Suprapubic skin (tissue), 4 donors: ENCODE results near the gene SMYD3. TPM values are rescaled to one million over a fixed set of nuclear protein-coding genes. Genes with fewer than 3 reads are reported as not detected.

Source experiments
- DNase-seq, 2 donors: peaks; one replicate each; pipeline ENCODE4 v3.0.0-alpha.2; 2019; ENCODE audit warnings: low spot score in 2 of 2
- H3K27ac ChIP-seq: fragments of 200-600 bp; sonication (generic); one replicate; pipeline ENCODE4 v1.5.1; 2019
- H3K27me3 ChIP-seq: fragments of 200-600 bp; sonication (generic); one replicate; pipeline ENCODE4 v1.5.1; 2019
- H3K36me3 ChIP-seq: fragments of 200-600 bp; sonication (generic); one replicate; pipeline ENCODE4 v1.5.1; 2019
- H3K4me1 ChIP-seq: fragments of 200-600 bp; sonication (generic); one replicate; pipeline ENCODE4 v1.5.1; 2019
- H3K4me3 ChIP-seq: fragments of 200-600 bp; sonication (generic); one replicate; pipeline ENCODE4 v1.5.1; 2019; ENCODE audit warnings: mild to moderate bottlenecking
- H3K9me3 ChIP-seq: fragments of 200-600 bp; sonication (generic); one replicate; pipeline ENCODE4 v1.5.1; 2019
- EP300 ChIP-seq: sonication (generic); formaldehyde crosslinking; IDR thresholded peaks from one replicate; pipeline ENCODE4 v1.6.1; 2017; ENCODE audit warnings: antibody characterized with exemption
- POLR2A ChIP-seq, 2 donors: fragments of 450-650 bp; IDR thresholded peaks; one replicate each; pipeline ENCODE4 v1.6.1; 2017; ENCODE audit warnings: antibody characterized with exemption in 2 of 2, mild to moderate bottlenecking in 2 of 2, moderate library complexity in 2 of 2
- POLR2AphosphoS5 ChIP-seq, 3 donors: sonication (generic); formaldehyde crosslinking; IDR thresholded peaks; one replicate each; pipeline ENCODE4 v1.6.1; 2017; ENCODE audit warnings: antibody characterized with exemption in 3 of 3
- whole genome bisulfite sequencing: methylation state at CpG from one replicate; pipeline ENCODE4 v1.1.5; 2018; 5-methylcytosine and 5-hydroxymethylcytosine counted together
- total RNA-seq, 4 donors: library from RNA; depleted of rRNA; stranded (reverse); fragments of >200 nt; gene quantifications; one replicate each; pipeline ENCODE4 v1.1.0, GENCODE V29; 2016
- TF ChIP-seq, protein P1 (sequence below), 2 donors: fragments of 200-600 bp in 1 of 2; fragments of 450-650 bp in 1 of 2; sonication (generic) in 1 of 2; IDR thresholded peaks; one replicate each; pipeline ENCODE4 v1.5.1; 2016 to 2019; ENCODE audit warnings: antibody characterized with exemption in 2 of 2, mild to moderate bottlenecking in 1 of 2, moderate library complexity in 1 of 2

SMYD3 gene
- total RNA-seq, 4 donors from 2014 or later: 14.5 to 33.6 (median 18.9) TPM

GRCh38 chr1:245879091-245879490, 628.0 kb downstream of the SMYD3 start:
- Histone ChIP-seq H3K27me3 (no peaks in the 10 kb centered on the region), H3K9me3 (no peaks in the 10 kb centered on the region), H3K4me3 (no peak overlapping the region), H3K4me1 (peaks cover 8% of the 10 kb centered on the region), H3K27ac (no peak overlapping the region), H3K36me3 (no peaks in the 10 kb centered on the region)
- no peak for TF ChIP-seq EP300
- TF ChIP-seq, protein P1, sequence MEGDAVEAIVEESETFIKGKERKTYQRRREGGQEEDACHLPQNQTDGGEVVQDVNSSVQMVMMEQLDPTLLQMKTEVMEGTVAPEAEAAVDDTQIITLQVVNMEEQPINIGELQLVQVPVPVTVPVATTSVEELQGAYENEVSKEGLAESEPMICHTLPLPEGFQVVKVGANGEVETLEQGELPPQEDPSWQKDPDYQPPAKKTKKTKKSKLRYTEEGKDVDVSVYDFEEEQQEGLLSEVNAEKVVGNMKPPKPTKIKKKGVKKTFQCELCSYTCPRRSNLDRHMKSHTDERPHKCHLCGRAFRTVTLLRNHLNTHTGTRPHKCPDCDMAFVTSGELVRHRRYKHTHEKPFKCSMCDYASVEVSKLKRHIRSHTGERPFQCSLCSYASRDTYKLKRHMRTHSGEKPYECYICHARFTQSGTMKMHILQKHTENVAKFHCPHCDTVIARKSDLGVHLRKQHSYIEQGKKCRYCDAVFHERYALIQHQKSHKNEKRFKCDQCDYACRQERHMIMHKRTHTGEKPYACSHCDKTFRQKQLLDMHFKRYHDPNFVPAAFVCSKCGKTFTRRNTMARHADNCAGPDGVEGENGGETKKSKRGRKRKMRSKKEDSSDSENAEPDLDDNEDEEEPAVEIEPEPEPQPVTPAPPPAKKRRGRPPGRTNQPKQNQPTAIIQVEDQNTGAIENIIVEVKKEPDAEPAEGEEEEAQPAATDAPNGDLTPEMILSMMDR (IDR thresholded peaks at IDR 0.05): no peak
- no peak for TF ChIP-seq POLR2AphosphoS5 (IDR thresholded peaks at IDR 0.05)
- no peak for TF ChIP-seq POLR2A (IDR thresholded peaks at IDR 0.05)
- 95% methylated on average over 10 of the region's 10 CpGs for WGBS
- no peak for DNase-seq

- H3K4me3 ChIP-seq: no peak overlapping the region
- H3K4me1 ChIP-seq: peaks cover 8% of the 10 kb centered on the region
- TF ChIP-seq POLR2A (IDR thresholded peaks at IDR 0.05): no peak
- TF ChIP-seq POLR2AphosphoS5 (IDR thresholded peaks at IDR 0.05): no peak
- TF ChIP-seq, protein P1 (IDR thresholded peaks at IDR 0.05): no peak
- no peak for TF ChIP-seq EP300
- H3K9me3 ChIP-seq: no peaks in the 10 kb centered on the region
- 81% methylated on average over 3 of the region's 3 CpGs for WGBS
- H3K27ac ChIP-seq: no peak overlapping the region
- H3K27me3 ChIP-seq: no peaks in the 10 kb centered on the region
- no peak for DNase-seq
- no peaks in the 10 kb centered on the region for H3K36me3 ChIP-seq
These were observed 628.5 kb downstream of the SMYD3 start for GRCh38 chr1:245878585-245878984.

- Histone ChIP-seq H3K36me3 (no peaks in the 10 kb centered on the region), H3K4me1 (peaks cover 8% of the 10 kb centered on the region), H3K27ac (no peak overlapping the region), H3K9me3 (no peaks in the 10 kb centered on the region), H3K4me3 (no peak overlapping the region), H3K27me3 (no peaks in the 10 kb centered on the region)
- no peak for DNase-seq
- WGBS: 85% methylated on average over 8 of the region's 8 CpGs
- TF ChIP-seq, protein P1 (IDR thresholded peaks at IDR 0.05): no peak
- TF ChIP-seq EP300 (no peak), POLR2AphosphoS5 (IDR thresholded peaks at IDR 0.05) (no peak), POLR2A (IDR thresholded peaks at IDR 0.05) (no peak)
These were observed 629.1 kb downstream of the SMYD3 start for GRCh38 chr1:245877976-245878375.

- H3K27ac ChIP-seq: no peak overlapping the region
- no peaks in the 10 kb centered on the region for H3K36me3 ChIP-seq
- H3K27me3 ChIP-seq: no peaks in the 10 kb centered on the region
- WGBS: 88% methylated on average over 5 of the region's 5 CpGs
- peaks cover 8% of the 10 kb centered on the region for H3K4me1 ChIP-seq
- TF ChIP-seq POLR2A (IDR thresholded peaks at IDR 0.05) (no peak), EP300 (no peak), POLR2AphosphoS5 (IDR thresholded peaks at IDR 0.05) (no peak)
- TF ChIP-seq, protein P1 (IDR thresholded peaks at IDR 0.05): no peak
- no peaks in the 10 kb centered on the region for H3K9me3 ChIP-seq
- H3K4me3 ChIP-seq: no peak overlapping the region
- DNase-seq: no peak
These were observed 630.5 kb downstream of the SMYD3 start for GRCh38 chr1:245876586-245876985.

DNA sequence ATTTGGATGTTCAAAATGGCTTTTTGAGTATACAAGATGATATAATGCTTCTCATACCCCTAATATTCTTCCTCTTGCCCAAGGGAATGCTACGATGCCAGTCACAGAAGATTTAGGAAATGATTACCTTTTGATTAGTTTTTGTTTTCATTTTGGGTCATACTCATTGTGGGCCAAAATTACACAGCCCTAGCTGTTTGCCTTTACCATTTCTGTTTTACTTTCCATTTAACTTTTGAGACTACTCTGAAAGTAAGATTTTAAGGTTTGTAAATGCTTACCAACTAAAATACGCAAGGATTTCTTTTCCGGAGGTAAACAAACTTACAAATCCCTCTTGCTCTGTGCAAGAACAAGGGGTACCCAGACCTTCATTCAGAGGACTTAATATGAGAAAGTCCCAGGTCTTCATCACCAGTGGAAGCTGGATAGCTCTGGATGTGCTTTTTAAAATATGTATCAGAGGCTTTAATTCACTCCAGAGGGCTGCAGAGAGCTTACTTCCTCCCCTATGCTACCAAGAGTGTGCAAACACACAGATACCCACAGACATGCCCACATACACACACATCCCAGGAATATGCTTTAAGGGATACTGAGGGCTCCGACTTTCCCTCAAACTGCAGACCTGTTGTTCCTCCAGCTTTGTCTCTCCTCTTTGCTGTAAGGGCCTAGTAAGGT, 631.4 kb downstream of the SMYD3 start:
- 85% methylated on average over 4 of the region's 4 CpGs for WGBS
- no peaks in the 10 kb centered on the region for H3K36me3 ChIP-seq
- H3K9me3 ChIP-seq: no peaks in the 10 kb centered on the region
- H3K27ac ChIP-seq: no peak overlapping the region
- H3K4me3 ChIP-seq: no peak overlapping the region
- H3K4me1 ChIP-seq: peaks cover 8% of the 10 kb centered on the region
- no peak for TF ChIP-seq EP300
- TF ChIP-seq, protein P1 (IDR thresholded peaks at IDR 0.05): no peak
- no peak for TF ChIP-seq POLR2AphosphoS5 (IDR thresholded peaks at IDR 0.05)
- no peak for TF ChIP-seq POLR2A (IDR thresholded peaks at IDR 0.05)
- no peaks in the 10 kb centered on the region for H3K27me3 ChIP-seq
- DNase-seq: no peak
